ENCODE data around the gene SHROOM2. TPM values are rescaled to one million over a fixed set of nuclear protein-coding genes. Genes with fewer than 3 reads are reported as not detected.

The SHROOM2 gene
- total and polyA plus RNA-seq, 9 donors: 7.6 to 16.8 (median 11.7) TPM

DNA sequence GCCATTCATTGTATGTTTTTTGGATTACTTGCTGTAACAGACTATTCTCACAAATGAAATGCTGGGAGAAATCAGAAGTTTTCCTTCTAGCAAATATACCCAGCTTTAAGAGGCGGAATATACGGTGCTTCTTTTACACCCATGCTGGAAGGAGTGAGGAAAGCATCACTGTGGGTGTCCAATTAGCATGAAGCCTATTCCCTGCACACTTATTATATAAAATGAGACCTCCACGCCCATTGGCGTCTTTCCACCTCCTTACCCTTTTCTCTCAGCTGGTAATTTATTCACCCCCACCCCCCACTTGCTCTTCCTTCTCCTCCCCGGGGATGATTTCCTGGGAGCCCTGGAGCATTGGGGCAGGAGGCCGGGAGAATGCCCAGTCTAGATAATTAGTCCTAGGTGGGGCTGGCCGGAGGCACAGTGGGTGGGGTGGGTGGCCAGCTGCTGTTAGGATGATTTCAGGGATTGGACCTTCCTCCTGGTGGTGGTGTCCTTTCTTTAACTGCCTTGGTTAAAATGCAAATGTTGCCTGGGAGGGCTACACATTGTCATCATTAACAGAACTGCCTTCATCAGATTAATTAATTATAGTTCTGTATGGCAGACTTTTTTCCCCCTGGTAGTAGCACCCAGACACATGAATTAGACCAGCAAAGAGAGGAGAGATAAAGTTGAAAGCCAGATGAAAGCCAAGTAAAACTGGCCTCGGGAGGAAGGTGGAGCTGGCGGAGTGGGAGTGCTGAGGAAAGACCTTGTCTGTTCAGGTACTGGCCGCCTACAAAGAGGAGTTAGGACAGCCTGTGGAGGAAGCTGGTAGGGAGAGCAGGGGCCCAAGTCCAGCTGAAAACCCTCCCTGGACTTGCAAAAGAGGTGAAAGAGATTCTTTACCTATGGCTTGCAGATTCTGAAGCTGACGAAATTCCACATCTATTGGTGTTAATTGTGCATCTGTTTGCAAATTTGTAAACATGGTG, 11.4 kb downstream of the SHROOM2 start:
- TF ChIP-seq, protein P1, sequence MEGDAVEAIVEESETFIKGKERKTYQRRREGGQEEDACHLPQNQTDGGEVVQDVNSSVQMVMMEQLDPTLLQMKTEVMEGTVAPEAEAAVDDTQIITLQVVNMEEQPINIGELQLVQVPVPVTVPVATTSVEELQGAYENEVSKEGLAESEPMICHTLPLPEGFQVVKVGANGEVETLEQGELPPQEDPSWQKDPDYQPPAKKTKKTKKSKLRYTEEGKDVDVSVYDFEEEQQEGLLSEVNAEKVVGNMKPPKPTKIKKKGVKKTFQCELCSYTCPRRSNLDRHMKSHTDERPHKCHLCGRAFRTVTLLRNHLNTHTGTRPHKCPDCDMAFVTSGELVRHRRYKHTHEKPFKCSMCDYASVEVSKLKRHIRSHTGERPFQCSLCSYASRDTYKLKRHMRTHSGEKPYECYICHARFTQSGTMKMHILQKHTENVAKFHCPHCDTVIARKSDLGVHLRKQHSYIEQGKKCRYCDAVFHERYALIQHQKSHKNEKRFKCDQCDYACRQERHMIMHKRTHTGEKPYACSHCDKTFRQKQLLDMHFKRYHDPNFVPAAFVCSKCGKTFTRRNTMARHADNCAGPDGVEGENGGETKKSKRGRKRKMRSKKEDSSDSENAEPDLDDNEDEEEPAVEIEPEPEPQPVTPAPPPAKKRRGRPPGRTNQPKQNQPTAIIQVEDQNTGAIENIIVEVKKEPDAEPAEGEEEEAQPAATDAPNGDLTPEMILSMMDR (IDR thresholded peaks at IDR 0.05): no peak
- TF ChIP-seq EP300 (IDR thresholded peaks at IDR 0.05): no peak
- TF ChIP-seq POLR2A (IDR thresholded peaks at IDR 0.05): no peak
- intact Hi-C loops (cut with DNase I): no loop called here
- H3K4me1 ChIP-seq (ENCODE audit: insufficient read depth): no peaks in the 10 kb centered on the region
- no peaks in the 10 kb centered on the region for H3K9me3 ChIP-seq
- DNase-seq: peak in 1 of 5 donors; percentile 6
- no peaks in the 10 kb centered on the region for H3K27me3 ChIP-seq
- WGBS, 3 donors: 57 to 69% (median 60%) methylated on average over 11 of the region's 11 CpGs
- no peak overlapping the region for H3K4me3 ChIP-seq
- H3K36me3 ChIP-seq: no peaks in the 10 kb centered on the region
- H3K27ac ChIP-seq: no peak overlapping the region

DNA sequence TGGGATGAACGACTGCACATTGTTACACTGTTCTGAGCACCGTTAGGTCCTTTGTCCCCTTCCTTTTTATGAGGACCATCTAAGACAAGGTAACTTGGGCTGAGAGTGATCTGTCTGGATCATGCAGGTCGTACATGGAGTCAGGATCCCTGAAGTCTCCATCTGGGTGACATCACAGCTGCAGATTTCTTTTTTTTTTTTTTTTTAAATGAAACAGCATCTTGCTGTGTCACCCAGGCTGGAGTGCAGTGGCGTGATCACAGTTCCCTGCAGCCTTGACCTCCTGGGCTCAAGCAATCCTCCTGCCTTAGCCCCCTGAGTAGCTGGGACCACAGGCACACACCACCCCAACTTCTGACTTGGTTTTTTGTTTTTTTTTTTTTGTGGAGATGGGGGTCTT, 16.5 kb downstream of the SHROOM2 start:
- 72 to 83% (median 75%) methylated on average over 4 of the region's 4 CpGs for WGBS, 3 donors
- no peak overlapping the region for H3K27ac ChIP-seq
- DNase-seq: no peak
- no peaks in the 10 kb centered on the region for H3K27me3 ChIP-seq
- H3K4me1 ChIP-seq (ENCODE audit: insufficient read depth): no peaks in the 10 kb centered on the region
- intact Hi-C loops (cut with DNase I): no loop called here
- H3K4me3 ChIP-seq: no peak overlapping the region
- TF ChIP-seq EP300 (IDR thresholded peaks at IDR 0.05): no peak
- no peaks in the 10 kb centered on the region for H3K9me3 ChIP-seq
- H3K36me3 ChIP-seq: no peaks in the 10 kb centered on the region

DNA sequence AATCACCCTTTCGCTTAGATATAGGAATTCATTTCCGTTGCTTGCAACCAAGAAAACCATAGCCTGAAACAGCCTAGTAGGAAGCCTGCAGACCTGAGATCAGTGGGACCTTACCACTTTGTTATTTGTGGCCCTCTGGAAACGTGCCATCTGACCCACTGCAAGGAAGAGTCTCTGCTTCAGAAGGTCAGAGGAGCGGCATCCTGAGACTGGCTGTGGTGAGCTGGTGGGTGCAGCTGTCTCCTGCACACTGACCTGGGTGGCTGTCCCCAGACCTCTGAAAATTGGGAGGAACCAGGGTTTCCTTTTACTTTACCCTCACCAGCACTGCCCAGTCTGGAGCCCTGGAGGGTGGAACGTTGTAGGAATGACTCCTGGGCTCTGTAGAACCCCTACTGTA, 18.2 kb downstream of the SHROOM2 start:
- Histone ChIP-seq H3K27ac (no peak overlapping the region), H3K27me3 (no peaks in the 10 kb centered on the region), H3K9me3 (no peaks in the 10 kb centered on the region), H3K4me1 (ENCODE audit: insufficient read depth) (no peaks in the 10 kb centered on the region), H3K36me3 (no peaks in the 10 kb centered on the region), H3K4me3 (no peak overlapping the region)
- 74 to 79% (median 77%) methylated on average over 5 of the region's 5 CpGs for WGBS, 3 donors
- DNase-seq: no peak
- TF ChIP-seq EP300 (IDR thresholded peaks at IDR 0.05) (no peak), POLR2A (IDR thresholded peaks at IDR 0.05) (no peak)
- TF ChIP-seq, protein P1 (IDR thresholded peaks at IDR 0.05): no peak
- intact Hi-C loops (cut with DNase I): no loop called here

DNA sequence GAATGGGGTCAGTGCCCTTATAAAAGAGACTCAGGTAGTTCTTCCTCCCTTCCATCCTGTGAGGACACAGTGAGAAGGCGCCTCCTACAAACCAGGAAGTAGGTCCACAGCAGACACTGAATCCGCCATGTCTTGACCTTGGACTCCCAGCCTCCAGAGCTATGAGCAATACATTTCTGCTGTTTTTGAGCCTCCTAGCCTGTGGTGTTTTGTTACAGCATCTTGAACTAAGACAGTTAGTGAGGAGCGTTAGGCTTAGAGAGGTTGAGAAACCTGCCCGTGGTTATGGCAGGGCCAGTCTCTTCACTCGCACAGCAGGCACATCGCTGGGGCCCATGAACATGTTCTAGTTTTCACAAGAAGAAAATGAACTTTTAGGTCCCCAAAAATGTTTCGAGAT, 19.7 kb downstream of the SHROOM2 start:
- 92 to 97% (median 94%) methylated on average over 7 of the region's 7 CpGs for WGBS, 3 donors
- Histone ChIP-seq H3K27ac (no peak overlapping the region), H3K4me3 (no peak overlapping the region), H3K36me3 (no peaks in the 10 kb centered on the region), H3K9me3 (no peaks in the 10 kb centered on the region), H3K27me3 (no peaks in the 10 kb centered on the region), H3K4me1 (ENCODE audit: insufficient read depth) (no peaks in the 10 kb centered on the region)
- intact Hi-C loops (cut with DNase I): no loop called here
- no peak for DNase-seq
- no peak for TF ChIP-seq POLR2A (IDR thresholded peaks at IDR 0.05)
- TF ChIP-seq, protein P1 (IDR thresholded peaks at IDR 0.05): no peak
- TF ChIP-seq EP300 (IDR thresholded peaks at IDR 0.05): no peak
